LNCAP (cell line): Measurements from ENCODE around the gene EIF1AD.

Experiments used
- TF ChIP-seq, protein P1 (sequence below): fragments of 450-650 bp; IDR thresholded peaks from 2 replicates; pipeline ENCODE4 v1.5.1; 2017; ENCODE audit warnings: mild to moderate bottlenecking

Gene EIF1AD

GRCh38 chr11:65983589-65983987 lies 18.4 kb downstream of the EIF1AD start:
- TF ChIP-seq, protein P1, sequence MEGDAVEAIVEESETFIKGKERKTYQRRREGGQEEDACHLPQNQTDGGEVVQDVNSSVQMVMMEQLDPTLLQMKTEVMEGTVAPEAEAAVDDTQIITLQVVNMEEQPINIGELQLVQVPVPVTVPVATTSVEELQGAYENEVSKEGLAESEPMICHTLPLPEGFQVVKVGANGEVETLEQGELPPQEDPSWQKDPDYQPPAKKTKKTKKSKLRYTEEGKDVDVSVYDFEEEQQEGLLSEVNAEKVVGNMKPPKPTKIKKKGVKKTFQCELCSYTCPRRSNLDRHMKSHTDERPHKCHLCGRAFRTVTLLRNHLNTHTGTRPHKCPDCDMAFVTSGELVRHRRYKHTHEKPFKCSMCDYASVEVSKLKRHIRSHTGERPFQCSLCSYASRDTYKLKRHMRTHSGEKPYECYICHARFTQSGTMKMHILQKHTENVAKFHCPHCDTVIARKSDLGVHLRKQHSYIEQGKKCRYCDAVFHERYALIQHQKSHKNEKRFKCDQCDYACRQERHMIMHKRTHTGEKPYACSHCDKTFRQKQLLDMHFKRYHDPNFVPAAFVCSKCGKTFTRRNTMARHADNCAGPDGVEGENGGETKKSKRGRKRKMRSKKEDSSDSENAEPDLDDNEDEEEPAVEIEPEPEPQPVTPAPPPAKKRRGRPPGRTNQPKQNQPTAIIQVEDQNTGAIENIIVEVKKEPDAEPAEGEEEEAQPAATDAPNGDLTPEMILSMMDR: no peak

DNA sequence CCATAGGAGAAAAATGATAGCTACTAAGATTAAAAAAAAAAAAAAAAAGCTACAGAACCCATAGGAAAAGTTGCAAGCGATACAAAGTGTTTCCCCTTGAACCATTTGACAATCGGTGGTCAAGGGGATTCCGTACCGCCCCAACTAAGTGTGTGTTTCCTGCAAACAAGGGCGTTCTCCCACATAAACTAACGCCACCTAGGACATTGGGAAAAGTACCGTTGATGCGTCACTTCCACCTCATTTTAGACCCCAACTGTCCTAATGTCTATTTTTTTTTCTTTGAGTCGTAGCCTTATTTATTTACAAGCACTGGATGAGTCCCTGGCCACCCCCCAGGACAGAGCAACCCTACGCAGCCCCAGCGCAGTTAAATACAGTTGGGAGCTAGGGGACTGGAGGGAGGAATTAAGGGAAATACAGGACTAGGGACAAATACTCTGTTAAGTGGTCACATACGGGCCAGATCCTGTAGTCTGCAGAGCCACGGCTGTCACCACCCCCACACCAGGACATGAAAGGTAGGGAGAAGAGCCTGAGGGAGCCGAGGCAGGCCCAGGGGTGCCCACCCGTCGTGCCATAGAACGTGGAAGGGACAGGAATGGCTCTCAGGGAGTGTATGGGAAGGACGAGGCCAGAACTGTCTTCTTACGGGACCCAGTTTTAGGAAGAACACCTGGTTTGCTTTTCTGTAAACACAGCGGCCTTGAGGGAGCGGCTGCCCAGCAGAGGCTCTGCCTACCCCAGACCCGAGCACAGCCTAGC lies 19.0 kb downstream of the EIF1AD start:
- TF ChIP-seq, protein P1: no peak

GRCh38 chr11:65981972-65982823 lies 19.8 kb downstream of the EIF1AD start:
- TF ChIP-seq, protein P1: no peak

GRCh38 chr11:65981101-65981740 lies 20.7 kb downstream of the EIF1AD start:
- TF ChIP-seq, protein P1: no peak

- TF ChIP-seq, protein P1: no peak
These were observed 22.6 kb downstream of the EIF1AD start for GRCh38 chr11:65979261-65979759.

GRCh38 chr11:65978391-65979238 lies 23.3 kb downstream of the EIF1AD start:
- TF ChIP-seq, protein P1: no peak
